Loucy (cell line): ENCODE data around the gene SEC11A.

Source experiments
- CTCF ChIP-seq: fragments of 200-600 bp; sonication (generic); conservative IDR thresholded peaks from 2 replicates; pipeline ENCODE4 v1.5.1; 2014; ENCODE audit warnings: mild to moderate bottlenecking, antibody characterized with exemption, low read length
- EZH2phosphoT487 ChIP-seq: fragments of 200-600 bp; IDR thresholded peaks from 2 replicates; pipeline ENCODE4 v1.6.1; 2018; ENCODE audit warnings: antibody characterized with exemption, mild to moderate bottlenecking, moderate library complexity, borderline replicate concordance

- no peak for TF ChIP-seq CTCF
- TF ChIP-seq EZH2phosphoT487, result no peak
Observed at GRCh38 chr15:84737005-84737404, 21.1 kb upstream of the SEC11A start.
